PC-3 (cell line): ENCODE measurements around the gene ESPNL.

ENCODE experiments used
- EZH2 ChIP-seq: fragments of 300-600 bp; sonication (generic); IDR thresholded peaks from one replicate; pipeline ENCODE4 v1.6.1; 2017; ENCODE audit warnings: antibody characterized with exemption, mild to moderate bottlenecking, low read length; ENCODE audit not compliant: unreplicated experiment
- EZH2phosphoT487 ChIP-seq: fragments of 300-600 bp; sonication (generic); IDR thresholded peaks from 2 replicates; pipeline ENCODE4 v1.6.1; 2018; ENCODE audit warnings: mild to moderate bottlenecking, antibody characterized with exemption, low read length, borderline replicate concordance
- TF ChIP-seq, protein P1 (sequence below): fragments of 300-600 bp; sonication (generic); conservative IDR thresholded peaks from 2 replicates; pipeline ENCODE4 v1.5.1; 2017; ENCODE audit warnings: antibody characterized with exemption, low read depth, mild to moderate bottlenecking, low read length

DNA sequence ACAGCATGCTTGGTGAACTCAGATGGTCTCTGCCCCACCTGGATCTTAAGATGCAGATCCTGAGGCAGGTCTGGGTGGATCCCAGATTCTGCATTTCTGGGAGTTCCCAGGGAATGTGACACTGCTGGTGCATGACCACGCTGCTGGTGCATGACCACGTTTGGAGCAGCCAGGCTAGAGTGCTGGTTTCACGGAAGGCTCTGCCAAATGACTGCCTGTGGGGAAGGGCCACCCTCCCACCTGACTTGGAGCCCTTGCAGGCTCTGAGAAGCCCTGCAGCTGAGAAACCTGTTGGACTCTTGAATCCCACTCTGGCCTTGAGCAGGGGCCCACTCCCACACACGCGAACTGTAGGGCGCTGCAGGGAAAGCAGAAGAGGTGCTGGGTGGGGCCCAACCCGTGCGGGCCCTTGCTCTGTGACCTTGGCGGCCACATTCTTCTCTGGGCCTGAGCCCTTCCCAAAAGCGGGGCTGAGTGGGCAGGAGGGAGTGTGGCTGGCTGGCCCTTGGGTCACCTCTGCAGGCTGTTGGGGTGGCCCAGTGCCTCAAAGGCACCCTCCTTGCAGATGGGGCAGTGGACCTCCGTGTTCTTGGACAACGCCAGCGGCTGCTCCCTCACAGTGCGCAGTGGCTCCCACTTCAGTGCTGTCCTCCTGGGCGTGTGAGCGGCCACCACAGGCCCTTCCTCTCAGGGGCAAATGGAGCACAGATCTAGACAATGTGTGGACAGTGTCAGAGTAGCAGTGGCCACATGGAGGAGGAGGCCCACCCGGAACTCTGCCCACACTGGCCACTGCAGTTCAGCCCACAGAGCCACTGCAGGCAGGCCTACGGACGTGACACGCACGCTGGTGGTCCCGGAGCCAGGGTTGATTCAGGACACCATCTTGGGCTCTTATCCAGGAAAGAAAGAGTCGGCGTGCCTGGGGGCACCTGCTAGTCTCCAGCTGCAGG is 66.5 kb downstream of the ESPNL start:
- TF ChIP-seq EZH2, result no peak
- TF ChIP-seq, protein P1, sequence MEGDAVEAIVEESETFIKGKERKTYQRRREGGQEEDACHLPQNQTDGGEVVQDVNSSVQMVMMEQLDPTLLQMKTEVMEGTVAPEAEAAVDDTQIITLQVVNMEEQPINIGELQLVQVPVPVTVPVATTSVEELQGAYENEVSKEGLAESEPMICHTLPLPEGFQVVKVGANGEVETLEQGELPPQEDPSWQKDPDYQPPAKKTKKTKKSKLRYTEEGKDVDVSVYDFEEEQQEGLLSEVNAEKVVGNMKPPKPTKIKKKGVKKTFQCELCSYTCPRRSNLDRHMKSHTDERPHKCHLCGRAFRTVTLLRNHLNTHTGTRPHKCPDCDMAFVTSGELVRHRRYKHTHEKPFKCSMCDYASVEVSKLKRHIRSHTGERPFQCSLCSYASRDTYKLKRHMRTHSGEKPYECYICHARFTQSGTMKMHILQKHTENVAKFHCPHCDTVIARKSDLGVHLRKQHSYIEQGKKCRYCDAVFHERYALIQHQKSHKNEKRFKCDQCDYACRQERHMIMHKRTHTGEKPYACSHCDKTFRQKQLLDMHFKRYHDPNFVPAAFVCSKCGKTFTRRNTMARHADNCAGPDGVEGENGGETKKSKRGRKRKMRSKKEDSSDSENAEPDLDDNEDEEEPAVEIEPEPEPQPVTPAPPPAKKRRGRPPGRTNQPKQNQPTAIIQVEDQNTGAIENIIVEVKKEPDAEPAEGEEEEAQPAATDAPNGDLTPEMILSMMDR, result no peak
- no peak for TF ChIP-seq EZH2phosphoT487
